Activated CD4-positive, alpha-beta T cell treated with anti-CD3 and anti-CD28 coated beads, Interleukin-2, amount 10 ng/mL, durations not matched to agents 24 days and 14 days (primary cell): ENCODE data around the gene PRC1. TPM values are rescaled to one million over a fixed set of nuclear protein-coding genes. Genes with fewer than 3 reads are reported as not detected.

Source experiments
- DNase-seq: peaks from one replicate; pipeline ENCODE4 v3.0.0; 2022
- H3K27ac Mint-ChIP-seq: one replicate; pipeline ENCODE4 v1.8.0; 2022; ENCODE audit warnings: mild to moderate bottlenecking, mixed read lengths
- H3K27me3 Mint-ChIP-seq: one replicate; pipeline ENCODE4 v1.8.0; 2022; ENCODE audit warnings: mixed read lengths
- H3K36me3 Mint-ChIP-seq: one replicate; pipeline ENCODE4 v1.8.0; 2022; ENCODE audit warnings: low read depth, mild to moderate bottlenecking, mixed read lengths
- H3K4me1 Mint-ChIP-seq: one replicate; pipeline ENCODE4 v1.8.0; 2021; ENCODE audit warnings: mixed read lengths
- H3K4me3 Mint-ChIP-seq: one replicate; pipeline ENCODE4 v1.8.0; 2022; ENCODE audit warnings: mild to moderate bottlenecking, moderate library complexity, mixed read lengths
- H3K9me3 Mint-ChIP-seq: one replicate; pipeline ENCODE4 v1.8.0; 2021; ENCODE audit warnings: mixed read lengths
- intact Hi-C: fragments of 100-400 bp; cut with micrococcal nuclease; formaldehyde crosslinking; loops from one replicate; pipeline ENCODE4 v1.15.1; 2023
- total RNA-seq: library from RNA; stranded (reverse); gene quantifications from 2 replicates; pipeline ENCODE4 v1.2.3, GENCODE V29; 2022

PRC1 gene
- total RNA-seq, 1 donor from 2014 or later, result 85.0 TPM

DNA sequence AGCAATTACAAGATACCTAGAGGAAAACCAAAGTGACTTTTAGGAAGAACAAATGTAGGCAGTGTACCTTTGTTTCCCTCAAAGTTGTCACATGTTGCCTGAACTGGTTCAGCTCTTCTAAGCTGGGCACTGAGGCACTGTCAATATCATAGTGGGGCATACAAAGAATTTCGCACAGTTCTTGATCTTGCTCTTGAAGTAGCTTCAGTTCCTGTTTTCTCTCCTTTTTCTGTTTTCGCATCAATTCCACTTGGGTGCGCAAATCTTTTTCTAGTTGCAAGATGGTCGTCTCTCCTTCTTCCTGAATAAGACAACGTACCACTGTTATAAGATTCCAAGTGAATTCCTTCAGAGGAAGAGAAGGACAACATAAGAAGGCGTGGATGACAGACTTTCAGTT lies 12.7 kb downstream of the PRC1 start:
- intact Hi-C loops, result no loop called here
- DNase-seq, result no peak
- Mint-ChIP-seq H3K9me3 (no peaks in the 10 kb centered on the region), H3K36me3 (peaks cover 67% of the 10 kb centered on the region), H3K4me3 (no peak overlapping the region), H3K27me3 (no peaks in the 10 kb centered on the region), H3K4me1 (peaks cover 26% of the 10 kb centered on the region), H3K27ac (peak overlapping the region; percentile 80)

DNA sequence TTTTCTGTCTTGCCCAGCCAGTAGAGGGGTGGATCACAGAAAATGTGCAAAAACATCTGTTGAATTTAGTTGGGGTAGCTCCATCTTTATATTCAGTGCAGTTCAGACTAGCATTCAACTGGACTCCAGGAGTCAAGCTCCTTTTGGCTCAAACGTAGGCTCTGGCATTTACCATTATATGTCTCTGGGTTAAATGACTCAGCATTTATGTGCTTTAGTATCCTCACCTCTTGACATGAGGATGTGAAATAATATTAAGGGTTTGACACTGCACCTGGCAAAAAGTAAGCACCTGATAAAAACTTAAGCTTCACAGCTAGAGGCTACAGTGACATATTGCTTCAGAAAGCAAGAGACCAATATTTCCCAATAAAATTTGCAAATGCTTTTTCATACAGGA lies 14.8 kb downstream of the PRC1 start:
- Mint-ChIP-seq H3K27me3 (no peaks in the 10 kb centered on the region), H3K9me3 (no peaks in the 10 kb centered on the region), H3K4me3 (no peak overlapping the region), H3K36me3 (peaks cover 75% of the 10 kb centered on the region), H3K4me1 (peaks cover 21% of the 10 kb centered on the region), H3K27ac (peak overlapping the region; percentile 25)
- intact Hi-C loops, result no loop called here
- DNase-seq, result no peak

DNA sequence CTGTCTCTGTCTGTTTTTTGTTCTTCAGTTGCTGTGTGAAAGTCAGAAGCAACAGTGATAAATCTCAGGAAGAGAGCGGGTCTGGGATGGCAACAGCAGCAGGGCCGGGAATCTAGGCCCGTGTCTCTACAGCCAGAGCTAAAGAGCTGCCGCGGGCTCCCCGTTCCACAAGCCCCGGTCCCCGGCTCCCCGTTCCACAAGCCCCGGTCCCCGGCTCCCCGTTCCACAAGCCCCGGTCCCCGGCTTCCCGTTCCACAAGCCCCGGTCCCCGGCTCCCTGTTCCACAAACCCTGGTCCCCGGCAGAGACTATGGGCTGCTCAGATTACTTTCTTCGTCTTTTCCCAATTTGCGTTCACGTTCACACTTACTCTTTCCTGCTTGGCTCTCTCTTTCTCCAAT lies 20.1 kb downstream of the PRC1 start:
- Mint-ChIP-seq H3K36me3 (peaks cover 58% of the 10 kb centered on the region), H3K27me3 (no peaks in the 10 kb centered on the region), H3K4me3 (no peak overlapping the region), H3K9me3 (no peaks in the 10 kb centered on the region), H3K4me1 (no peaks in the 10 kb centered on the region), H3K27ac (no peak overlapping the region)
- intact Hi-C loops, result no loop called here
- no peak for DNase-seq

DNA sequence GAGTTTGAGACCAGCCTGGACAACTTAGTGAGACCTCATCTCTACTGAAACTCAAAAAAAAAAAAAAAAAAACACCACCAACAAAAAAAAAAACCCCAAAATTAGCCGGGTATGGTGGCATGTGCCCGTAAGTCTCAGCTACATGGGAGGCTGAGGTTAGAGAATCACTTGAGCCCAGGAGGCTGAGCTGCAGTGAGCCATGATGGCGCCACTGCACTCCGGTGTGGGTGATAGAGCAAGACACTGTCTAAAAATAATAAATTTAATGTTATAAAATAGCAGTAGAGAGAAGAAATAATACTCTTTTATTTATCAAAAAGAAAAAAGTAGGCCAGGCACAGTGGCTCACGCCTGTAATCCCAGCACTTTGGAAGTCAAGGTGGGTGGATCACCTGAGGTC lies 22.2 kb downstream of the PRC1 start:
- DNase-seq, result no peak
- Mint-ChIP-seq H3K27me3 (no peaks in the 10 kb centered on the region), H3K36me3 (peaks cover 63% of the 10 kb centered on the region), H3K27ac (no peak overlapping the region), H3K4me3 (no peak overlapping the region), H3K4me1 (no peaks in the 10 kb centered on the region), H3K9me3 (no peaks in the 10 kb centered on the region)
- intact Hi-C loops, result no loop called here

DNA sequence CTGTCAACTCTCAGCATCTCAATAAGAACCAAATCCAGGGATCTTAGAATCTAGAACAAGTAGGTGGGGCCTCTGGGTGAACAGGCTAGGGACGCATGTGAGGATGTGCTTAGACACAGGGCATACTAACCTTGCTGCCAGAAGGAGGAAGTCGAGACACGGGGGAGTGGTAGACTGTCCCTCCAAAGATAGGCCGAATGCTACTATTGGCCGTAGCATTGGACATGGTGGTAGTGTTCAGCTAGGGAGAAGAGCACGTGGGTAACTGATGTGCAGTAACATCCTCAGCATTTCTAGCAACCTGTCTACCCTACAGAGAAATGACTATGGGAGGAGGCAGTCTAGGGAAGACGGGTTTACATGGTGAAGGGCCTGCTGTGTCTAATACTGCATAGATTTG lies 24.1 kb downstream of the PRC1 start:
- DNase-seq, result no peak
- peaks cover 64% of the 10 kb centered on the region for H3K36me3 Mint-ChIP-seq
- H3K4me3 Mint-ChIP-seq, result no peak overlapping the region
- no peaks in the 10 kb centered on the region for H3K4me1 Mint-ChIP-seq
- H3K27me3 Mint-ChIP-seq, result no peaks in the 10 kb centered on the region
- no peaks in the 10 kb centered on the region for H3K9me3 Mint-ChIP-seq
- intact Hi-C loops, result no loop called here
- no peak overlapping the region for H3K27ac Mint-ChIP-seq

DNA sequence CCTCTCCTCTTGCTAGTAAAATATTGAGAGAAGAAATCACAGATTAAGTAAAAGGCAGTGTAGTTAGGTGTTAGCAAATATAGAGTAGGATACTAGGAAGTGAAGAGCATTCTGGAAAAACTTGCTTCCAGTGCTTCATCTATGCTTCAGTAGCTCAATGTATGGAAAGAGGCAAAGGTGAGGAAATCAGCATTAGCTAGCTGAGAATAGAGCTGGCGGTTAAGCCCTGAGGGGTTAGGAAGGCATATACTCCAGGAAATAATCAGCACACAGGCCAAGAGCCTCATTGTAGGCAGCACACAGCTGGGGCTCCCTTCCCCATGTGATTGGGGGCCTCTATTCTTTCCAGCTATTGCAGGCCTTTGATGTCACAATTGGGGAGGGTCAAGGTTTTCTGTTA lies 25.9 kb downstream of the PRC1 start:
- no peaks in the 10 kb centered on the region for H3K27me3 Mint-ChIP-seq
- no peaks in the 10 kb centered on the region for H3K9me3 Mint-ChIP-seq
- peaks cover under 1% of the 10 kb centered on the region for H3K4me1 Mint-ChIP-seq
- H3K4me3 Mint-ChIP-seq, result no peak overlapping the region
- intact Hi-C loops, result no loop called here
- H3K36me3 Mint-ChIP-seq, result peaks cover 60% of the 10 kb centered on the region
- no peak for DNase-seq
- H3K27ac Mint-ChIP-seq, result no peak overlapping the region

DNA sequence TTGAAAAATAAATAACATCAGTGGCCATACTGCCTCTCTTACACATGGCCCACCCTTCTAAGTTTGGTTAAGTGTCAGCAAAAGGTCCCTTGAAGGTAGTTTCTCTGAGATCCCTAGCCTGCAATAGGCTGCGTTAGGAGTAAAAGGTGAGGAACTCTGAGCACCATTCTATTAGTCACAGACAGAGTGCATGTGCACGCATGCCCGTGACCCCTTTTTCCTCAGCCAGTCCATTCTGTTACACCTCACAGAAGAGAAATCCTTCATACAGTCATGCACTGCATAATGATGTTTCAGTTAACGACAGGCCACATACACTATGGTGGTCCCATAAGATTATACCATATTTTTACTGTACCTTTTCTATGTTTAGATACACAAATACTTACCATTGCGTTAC lies 27.1 kb downstream of the PRC1 start:
- Mint-ChIP-seq H3K9me3 (no peaks in the 10 kb centered on the region), H3K27me3 (no peaks in the 10 kb centered on the region), H3K36me3 (peaks cover 60% of the 10 kb centered on the region), H3K27ac (no peak overlapping the region), H3K4me1 (peaks cover 5% of the 10 kb centered on the region), H3K4me3 (no peak overlapping the region)
- intact Hi-C loops, result no loop called here
- no peak for DNase-seq

DNA sequence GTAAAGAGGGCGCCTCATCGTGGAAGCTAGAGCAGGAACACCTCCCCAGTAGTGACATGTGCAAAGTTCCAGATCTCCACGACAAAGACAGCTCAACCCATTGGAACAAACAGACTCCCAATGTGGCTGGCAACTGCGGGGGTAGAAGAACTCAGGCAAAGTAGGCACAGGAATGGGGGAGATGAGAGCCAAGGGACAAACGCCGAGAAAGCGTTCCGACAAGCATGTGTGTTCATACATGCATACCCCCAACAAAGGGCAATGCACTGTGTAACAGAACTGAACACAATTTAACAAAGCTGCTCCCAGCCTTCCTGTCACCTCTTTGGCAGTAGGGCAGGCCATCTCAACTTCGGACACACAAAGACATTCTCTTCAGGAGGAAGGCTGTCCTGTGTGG lies 28.1 kb downstream of the PRC1 start:
- Mint-ChIP-seq H3K27ac (no peak overlapping the region), H3K27me3 (no peaks in the 10 kb centered on the region), H3K9me3 (no peaks in the 10 kb centered on the region), H3K36me3 (peaks cover 65% of the 10 kb centered on the region), H3K4me3 (no peak overlapping the region), H3K4me1 (peaks cover 5% of the 10 kb centered on the region)
- no peak for DNase-seq
- intact Hi-C loops, result no loop called here

DNA sequence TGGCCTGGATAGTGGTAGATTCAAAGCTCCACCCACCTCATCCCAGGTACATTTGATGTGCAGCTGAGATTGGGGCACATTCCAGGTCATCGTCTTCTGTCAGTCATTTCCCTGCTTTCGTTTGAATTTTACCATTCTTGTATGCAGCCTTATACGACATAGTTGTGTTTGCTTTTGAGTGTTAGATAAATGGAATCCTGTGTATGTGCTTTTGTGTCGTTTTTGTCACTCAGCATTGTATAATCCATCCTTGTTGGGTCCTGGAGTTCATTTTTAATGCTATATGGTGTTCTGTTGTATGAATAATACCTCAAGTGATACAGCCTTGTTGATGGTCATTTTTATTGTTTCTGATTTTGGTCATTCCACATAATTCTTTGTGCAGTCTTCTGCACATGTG lies 32.3 kb downstream of the PRC1 start:
- no peak overlapping the region for H3K27ac Mint-ChIP-seq
- H3K4me3 Mint-ChIP-seq, result no peak overlapping the region
- intact Hi-C loops, result no loop called here
- H3K4me1 Mint-ChIP-seq, result peaks cover 12% of the 10 kb centered on the region
- no peaks in the 10 kb centered on the region for H3K9me3 Mint-ChIP-seq
- no peaks in the 10 kb centered on the region for H3K27me3 Mint-ChIP-seq
- H3K36me3 Mint-ChIP-seq, result peaks cover 55% of the 10 kb centered on the region
- DNase-seq, result no peak

DNA sequence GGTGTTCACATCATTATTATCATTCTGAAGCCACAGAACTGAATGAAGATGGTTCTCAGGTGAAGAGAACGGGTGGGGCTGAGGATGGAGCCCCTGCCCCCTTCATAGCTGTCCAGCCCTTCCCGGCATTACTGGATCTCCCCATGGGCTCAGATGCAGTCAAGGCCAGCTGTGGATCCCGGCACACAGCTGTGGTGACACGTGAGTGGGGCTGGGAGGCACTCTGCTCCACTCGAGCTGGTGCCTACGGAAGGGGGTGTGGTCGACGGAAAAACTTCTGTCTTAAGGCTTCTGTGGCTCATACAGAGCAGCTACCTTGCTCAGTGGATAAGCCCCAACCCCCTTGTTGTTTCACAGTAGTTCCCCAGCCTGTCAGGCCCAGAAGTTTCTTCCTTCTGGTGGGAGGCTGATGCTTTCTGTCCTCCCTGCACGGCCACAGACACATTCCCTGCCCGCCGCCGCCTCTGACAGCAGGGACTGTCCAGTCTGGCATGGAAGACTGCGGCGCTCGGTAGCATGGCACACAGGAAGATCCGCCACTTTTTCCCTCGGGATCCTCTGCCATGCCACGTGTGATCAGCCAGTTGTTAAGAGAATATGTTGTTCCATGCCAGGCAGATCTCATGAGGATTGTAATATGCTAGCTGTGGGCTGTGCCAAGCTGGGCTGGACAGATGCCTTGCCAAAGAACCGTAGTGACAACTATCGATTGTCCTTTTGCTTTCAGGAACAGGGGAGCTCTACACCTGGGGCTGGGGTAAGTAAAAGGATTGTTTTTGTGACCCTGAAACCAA lies 33.8 kb downstream of the PRC1 start:
- H3K4me3 Mint-ChIP-seq, result no peak overlapping the region
- no peak for DNase-seq
- H3K27ac Mint-ChIP-seq, result peak overlapping the region; percentile 19
- H3K4me1 Mint-ChIP-seq, result peaks cover 15% of the 10 kb centered on the region
- intact Hi-C loops, result no loop called here
- peaks cover 47% of the 10 kb centered on the region for H3K36me3 Mint-ChIP-seq
- no peaks in the 10 kb centered on the region for H3K9me3 Mint-ChIP-seq
- no peaks in the 10 kb centered on the region for H3K27me3 Mint-ChIP-seq

DNA sequence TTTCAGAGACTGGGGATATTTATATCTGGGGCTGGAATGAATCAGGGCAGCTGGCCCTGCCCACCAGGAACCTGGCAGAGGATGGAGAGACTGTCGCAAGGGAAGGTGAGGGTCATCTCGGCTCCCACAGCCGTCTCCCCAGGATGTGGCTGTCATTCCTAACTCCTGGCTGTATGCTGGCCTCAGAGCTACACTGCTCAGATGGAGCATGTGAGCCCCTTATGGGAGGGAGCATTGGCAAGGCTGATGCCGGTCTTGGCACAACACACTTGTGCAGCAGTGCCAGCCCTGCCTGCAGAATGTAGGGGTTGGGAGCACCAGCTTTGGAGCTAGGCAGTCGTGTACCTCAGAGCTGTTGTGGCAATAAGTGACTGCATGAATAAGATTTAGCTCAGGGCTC lies 34.4 kb downstream of the PRC1 start:
- no peak for DNase-seq
- Mint-ChIP-seq H3K9me3 (no peaks in the 10 kb centered on the region), H3K4me1 (peaks cover 15% of the 10 kb centered on the region), H3K27ac (no peak overlapping the region), H3K27me3 (no peaks in the 10 kb centered on the region), H3K4me3 (no peak overlapping the region), H3K36me3 (peaks cover 41% of the 10 kb centered on the region)
- intact Hi-C loops, result loop anchor here (1.0 to 5.0 kb wide), 2 partner anchors 58 to 312 kb away; no protein-coding TSS in a partner anchor

DNA sequence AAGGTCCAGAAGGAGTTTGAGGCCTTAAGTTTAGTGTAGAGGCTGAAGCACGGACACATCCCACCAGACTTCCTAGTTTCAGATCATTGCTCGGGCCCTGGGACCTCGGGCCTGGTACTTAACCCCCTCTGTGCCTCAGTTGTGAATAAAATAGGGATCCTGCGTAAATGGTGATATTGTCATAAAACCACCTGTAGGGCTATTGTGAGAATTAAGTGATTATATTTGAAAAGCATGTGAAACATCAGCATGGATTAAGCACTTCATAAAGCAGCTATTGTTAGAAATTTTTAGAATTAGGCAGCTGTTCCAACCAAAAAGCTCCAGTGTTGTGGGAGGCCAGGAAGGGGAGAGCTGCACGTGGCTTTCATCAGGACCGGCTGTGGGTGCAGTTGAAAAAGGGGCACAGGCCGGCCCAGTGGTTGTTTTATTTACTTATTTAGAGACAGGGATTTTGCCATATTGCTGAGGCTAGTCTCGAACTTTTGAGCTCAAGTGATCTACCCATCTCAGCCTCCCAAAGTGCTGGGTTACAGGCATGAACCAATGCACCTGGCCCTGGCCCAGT lies 35.2 kb downstream of the PRC1 start:
- no peak for DNase-seq
- intact Hi-C loops, result loop anchor here (1.0 to 5.0 kb wide), 2 partner anchors 59 to 313 kb away; no protein-coding TSS in a partner anchor
- Mint-ChIP-seq H3K4me1 (peaks cover 16% of the 10 kb centered on the region), H3K27me3 (no peaks in the 10 kb centered on the region), H3K4me3 (no peak overlapping the region), H3K36me3 (peaks cover 42% of the 10 kb centered on the region), H3K9me3 (no peaks in the 10 kb centered on the region), H3K27ac (no peak overlapping the region)

DNA sequence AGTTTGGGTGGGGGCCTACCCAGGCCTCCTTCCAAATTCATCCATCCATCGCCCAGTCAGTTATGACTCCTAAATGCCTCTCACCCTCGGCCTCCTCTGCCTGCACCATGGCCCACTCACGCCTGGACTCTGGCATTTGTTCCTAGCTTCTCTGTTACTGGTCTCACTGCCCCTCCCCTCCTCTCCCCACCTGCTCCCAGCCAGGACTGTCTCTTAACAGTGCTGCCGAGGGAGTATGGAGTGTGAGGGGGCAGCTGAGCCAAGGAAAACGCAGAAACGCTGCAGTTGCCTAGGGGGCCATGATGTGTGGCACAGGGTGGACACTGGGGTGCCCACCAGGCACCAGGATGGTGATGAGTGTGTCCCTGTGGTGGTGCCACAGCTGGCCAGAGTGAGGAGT lies 36.5 kb downstream of the PRC1 start:
- peaks cover 14% of the 10 kb centered on the region for H3K4me1 Mint-ChIP-seq
- H3K27me3 Mint-ChIP-seq, result no peaks in the 10 kb centered on the region
- DNase-seq, result no peak
- intact Hi-C loops, result loop anchor here (5.0 kb wide), 1 partner anchor 315 kb away; no protein-coding TSS in a partner anchor
- H3K4me3 Mint-ChIP-seq, result peak overlapping the region; percentile 66
- H3K27ac Mint-ChIP-seq, result peak overlapping the region; percentile 23
- peaks cover 41% of the 10 kb centered on the region for H3K36me3 Mint-ChIP-seq
- no peaks in the 10 kb centered on the region for H3K9me3 Mint-ChIP-seq

DNA sequence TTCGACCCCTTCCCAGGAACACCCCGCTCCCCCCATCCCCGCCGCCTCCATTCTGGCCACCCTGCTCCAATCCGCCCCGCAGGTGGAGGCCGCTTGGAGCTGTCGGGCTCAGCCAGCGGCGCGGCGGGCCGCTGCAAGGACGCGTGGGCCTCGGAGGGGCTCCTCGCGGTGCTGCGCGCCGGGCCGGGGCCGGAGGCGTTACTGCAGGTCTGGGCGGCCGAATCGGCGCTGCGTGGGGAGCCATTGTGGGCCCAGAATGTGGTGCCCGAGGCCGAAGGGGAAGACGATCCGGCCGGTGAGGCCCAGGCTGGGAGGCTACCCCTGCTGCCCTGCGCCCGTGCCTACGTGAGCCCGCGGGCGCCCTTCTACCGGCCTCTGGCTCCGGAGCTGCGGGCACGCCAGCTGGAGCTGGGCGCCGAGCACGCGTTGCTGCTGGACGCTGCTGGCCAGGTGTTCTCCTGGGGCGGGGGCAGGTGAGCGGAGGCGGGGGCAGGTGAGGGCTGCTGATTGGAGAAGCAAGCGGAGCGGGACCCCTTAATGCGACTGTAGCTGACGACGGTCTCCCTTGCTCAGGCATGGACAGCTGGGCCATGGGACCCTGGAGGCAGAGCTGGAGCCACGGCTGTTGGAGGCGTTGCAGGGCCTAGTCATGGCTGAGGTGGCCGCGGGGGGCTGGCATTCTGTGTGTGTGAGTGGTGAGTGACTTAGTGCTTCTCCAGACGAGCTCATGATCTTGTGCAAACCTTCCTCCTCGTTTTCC lies 37.1 kb downstream of the PRC1 start:
- Mint-ChIP-seq H3K4me3 (peak overlapping the region; percentile 92), H3K9me3 (no peaks in the 10 kb centered on the region), H3K27me3 (no peaks in the 10 kb centered on the region), H3K36me3 (peaks cover 41% of the 10 kb centered on the region), H3K27ac (peak overlapping the region; percentile 23), H3K4me1 (peaks cover 15% of the 10 kb centered on the region)
- intact Hi-C loops, result loop anchor here (5.0 kb wide), 1 partner anchor 315 kb away; no protein-coding TSS in a partner anchor
- no peak for DNase-seq
